Body of pancreas (tissue), 4 donors: Measurements from ENCODE around the gene FPR1. TPM values are rescaled to one million over a fixed set of nuclear protein-coding genes. Genes with fewer than 3 reads are reported as not detected.

Experiments
- ATAC-seq: fragments of 150-250 bp; one replicate; pipeline ENCODE4 v1.9.1; 2016
- DNase-seq, 4 donors: peaks; one replicate each; pipeline ENCODE4 v3.0.0-alpha.2; 2019
- H3K27ac ChIP-seq, 4 donors: fragments of 200-600 bp; sonication (generic); 1 replicate in 3 of 4; 2 replicates in 1 of 4; pipeline versions ENCODE4 v1.5.1 to v1.6.1; 2016 to 2019; ENCODE audit warnings: mild to moderate bottlenecking in 1 of 4, mixed read lengths in 1 of 4, moderate library complexity in 1 of 4
- H3K27me3 ChIP-seq, 2 donors: fragments of 200-600 bp; sonication (generic); one replicate each; pipeline ENCODE4 v1.6.0; 2016; ENCODE audit warnings: mild to moderate bottlenecking in 1 of 2
- H3K36me3 ChIP-seq, 2 donors: fragments of 200-600 bp; sonication (generic); replicated peaks in 1 of 2; 2 replicates each; pipeline ENCODE4 v1.5.1; 2016; ENCODE audit warnings: low read depth in 2 of 2; ENCODE audit not compliant: insufficient read depth in 1 of 2
- H3K4me1 ChIP-seq: fragments of 200-600 bp; sonication (generic); one replicate; pipeline ENCODE4 v1.6.0; 2016
- H3K4me3 ChIP-seq, 2 donors: fragments of 200-600 bp; sonication (generic); 1 replicate in 1 of 2; 2 replicates in 1 of 2; pipeline ENCODE4 v1.5.1; 2016 to 2019
- H3K9me3 ChIP-seq, 3 donors: fragments of 200-600 bp; sonication (generic); 1 replicate in 2 of 3; 2 replicates in 1 of 3; pipeline ENCODE4 v1.5.1; 2016
- CTCF ChIP-seq, 7 experiments: fragments of 450-650 bp in 4 of 7; fragments of 200-600 bp in 3 of 7; sonication (generic) in 3 of 7; IDR thresholded peaks; one replicate each; pipeline ENCODE4 v1.5.1; 2016 to 2019; ENCODE audit warnings: antibody characterized with exemption in 7 of 7
- POLR2A ChIP-seq, 3 donors: fragments of 450-650 bp; IDR thresholded peaks; one replicate each; pipeline ENCODE4 v1.6.1; 2016; ENCODE audit warnings: antibody characterized with exemption in 3 of 3, mild to moderate bottlenecking in 2 of 3
- WGBS, 2 donors: methylation state at CpG; one replicate each; pipeline ENCODE4 v1.1.5; 2017; 5-methylcytosine and 5-hydroxymethylcytosine counted together
- intact Hi-C: fragments of 100-400 bp; cut with DNase I; formaldehyde crosslinking; loops from one replicate; pipeline ENCODE4 v1.15.1; 2023
- total RNA-seq, 2 donors: library from RNA; depleted of rRNA; stranded (reverse); fragments of >200 nt; gene quantifications; one replicate each; pipeline ENCODE4 v1.1.0, GENCODE V29; 2016

Gene FPR1
- total RNA-seq, 2 donors from 2014 or later, result 4.7 TPM; not detected in 1

DNA sequence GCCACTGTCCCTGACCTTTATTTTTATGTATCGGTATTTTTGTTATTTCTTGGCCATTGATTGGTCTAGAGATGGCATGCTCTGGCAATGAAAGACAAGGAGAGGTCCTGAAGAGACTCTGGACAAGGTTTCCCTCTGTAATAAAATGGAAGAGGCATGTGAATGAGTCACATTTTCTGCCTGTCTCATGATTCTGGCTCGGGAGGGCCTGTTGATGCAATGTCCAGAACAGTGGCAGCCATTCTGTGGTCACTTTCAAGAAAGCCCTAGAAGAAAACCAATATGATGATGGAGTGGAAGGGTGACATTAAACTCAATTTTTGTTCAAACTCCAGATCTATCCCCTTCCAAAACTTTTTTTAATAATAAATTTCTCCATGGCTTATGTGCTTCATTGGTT, 41.3 kb upstream of the FPR1 start:
- intact Hi-C loops, result no loop called here
- 52 to 55% methylated on average over 2 of the region's 2 CpGs for WGBS, 2 donors
- DNase-seq (no peak), ATAC-seq (no peak)
- Histone ChIP-seq H3K4me1 (no peaks in the 10 kb centered on the region), H3K9me3 (no peaks in the 10 kb centered on the region), H3K4me3 (no peak overlapping the region), H3K27ac (no peak overlapping the region), H3K36me3 (no peaks in the 10 kb centered on the region), H3K27me3 (no peaks in the 10 kb centered on the region)
- TF ChIP-seq POLR2A (IDR thresholded peaks at IDR 0.05), result no peak
- TF ChIP-seq CTCF (IDR thresholded peaks at IDR 0.05), result no peak

GRCh38 chr19:51789061-51789795, 37.5 kb upstream of the FPR1 start:
- Histone ChIP-seq H3K27ac (peak overlapping the region in 1 of 4 donors; percentile 47), H3K36me3 (no peaks in the 10 kb centered on the region), H3K27me3 (no peaks in the 10 kb centered on the region), H3K4me3 (no peak overlapping the region), H3K9me3 (no peaks in the 10 kb centered on the region), H3K4me1 (no peaks in the 10 kb centered on the region)
- DNase-seq, result peak in 1 of 4 donors; percentile 29
- ATAC-seq, result no peak
- intact Hi-C loops, result no loop called here
- WGBS, 2 donors, result 59 to 64% methylated on average over 6 of the region's 6 CpGs
- no peak for TF ChIP-seq POLR2A (IDR thresholded peaks at IDR 0.05)

DNA sequence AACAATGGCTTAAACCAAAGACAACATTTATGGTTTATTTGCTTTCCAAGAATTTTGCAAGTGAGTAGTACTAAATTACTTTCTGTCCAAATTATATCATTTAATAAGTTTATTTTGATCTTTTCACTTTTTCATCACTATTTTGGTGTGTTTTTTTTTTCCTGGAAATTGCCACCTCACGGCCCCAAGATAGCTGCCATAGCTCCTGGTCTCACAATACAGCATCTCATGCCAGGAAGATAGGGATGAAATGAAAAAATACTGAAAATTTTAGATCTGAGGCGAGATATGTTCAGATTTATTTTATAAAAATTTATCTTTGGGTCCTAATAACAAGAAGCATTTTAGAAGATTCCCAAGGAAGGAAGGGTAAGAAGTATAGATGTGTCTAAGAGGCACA, 36.4 kb upstream of the FPR1 start:
- ATAC-seq (no peak), DNase-seq (no peak)
- H3K27me3 ChIP-seq, result no peaks in the 10 kb centered on the region
- H3K36me3 ChIP-seq, result no peaks in the 10 kb centered on the region
- H3K4me3 ChIP-seq, result no peak overlapping the region
- intact Hi-C loops, result no loop called here
- H3K4me1 ChIP-seq, result no peaks in the 10 kb centered on the region
- 44 to 47% methylated on average over 2 of the region's 2 CpGs for WGBS, 2 donors
- TF ChIP-seq CTCF (IDR thresholded peaks at IDR 0.05) (no peak), POLR2A (IDR thresholded peaks at IDR 0.05) (no peak)
- H3K27ac ChIP-seq, result no peak overlapping the region
- H3K9me3 ChIP-seq, result no peaks in the 10 kb centered on the region

GRCh38 chr19:51786646-51787494, 35.2 kb upstream of the FPR1 start:
- no peaks in the 10 kb centered on the region for H3K36me3 ChIP-seq
- no peaks in the 10 kb centered on the region for H3K27me3 ChIP-seq
- DNase-seq, result no peak
- TF ChIP-seq POLR2A (IDR thresholded peaks at IDR 0.05), result no peak
- no peak for TF ChIP-seq CTCF (IDR thresholded peaks at IDR 0.05)
- H3K27ac ChIP-seq, result peak overlapping the region in 1 of 4 donors; percentile 26
- H3K4me3 ChIP-seq, result no peak overlapping the region
- H3K9me3 ChIP-seq, result no peaks in the 10 kb centered on the region
- intact Hi-C loops, result no loop called here
- no peak for ATAC-seq
- 36 to 40% methylated on average over 6 of the region's 6 CpGs for WGBS, 2 donors
- H3K4me1 ChIP-seq, result no peaks in the 10 kb centered on the region

GRCh38 chr19:51784922-51785690, 33.4 kb upstream of the FPR1 start:
- H3K9me3 ChIP-seq, result no peaks in the 10 kb centered on the region
- ATAC-seq (no peak), DNase-seq (peak; percentile 11 to 78 (median 18))
- no peaks in the 10 kb centered on the region for H3K4me1 ChIP-seq
- peak overlapping the region in 1 of 4 donors; percentile 69 for H3K27ac ChIP-seq
- H3K4me3 ChIP-seq, result no peak overlapping the region
- no peaks in the 10 kb centered on the region for H3K27me3 ChIP-seq
- no peak for TF ChIP-seq CTCF (IDR thresholded peaks at IDR 0.05)
- peak in 1 of 3 donors; percentile 20 for TF ChIP-seq POLR2A (IDR thresholded peaks at IDR 0.05)
- 48 to 57% methylated on average over 6 of the region's 6 CpGs for WGBS, 2 donors
- intact Hi-C loops, result no loop called here
- no peaks in the 10 kb centered on the region for H3K36me3 ChIP-seq
